Thymus (tissue), 11 donors: ENCODE measurements around the gene PCCA. TPM values are rescaled to one million over a fixed set of nuclear protein-coding genes. Genes with fewer than 3 reads are reported as not detected.
"Not testable (repeated sequence)": the region's sequence is repeated elsewhere in the genome, so short reads cannot be mapped to it uniquely, and the experiment has no call there.

ENCODE experiments used
- DNase-seq, 9 donors: peaks; one replicate each; pipeline ENCODE4 v3.0.0-alpha.2; 2013; ENCODE audit warnings: low spot score in 9 of 9, low read depth in 6 of 9, missing footprints in 1 of 9
- H3K27ac ChIP-seq, 2 donors: one replicate each; pipeline ENCODE4 v1.5.1; 2013; ENCODE audit warnings: control low read depth in 1 of 2, low read depth in 1 of 2, low read length in 1 of 2, mild to moderate bottlenecking in 1 of 2, moderate library complexity in 1 of 2
- H3K27me3 ChIP-seq, 2 donors: one replicate each; pipeline ENCODE4 v1.5.1; 2013; ENCODE audit warnings: low read length in 1 of 2; ENCODE audit not compliant: control insufficient read depth in 2 of 2, insufficient read depth in 1 of 2
- H3K36me3 ChIP-seq, 2 donors: one replicate each; pipeline ENCODE4 v1.5.1; 2013; ENCODE audit warnings: low read length in 1 of 2, mild to moderate bottlenecking in 1 of 2, moderate library complexity in 1 of 2; ENCODE audit not compliant: control insufficient read depth in 2 of 2, insufficient read depth in 2 of 2
- H3K4me1 ChIP-seq, 2 donors: one replicate each; pipeline ENCODE4 v1.5.1; 2013; ENCODE audit warnings: low read length in 2 of 2; ENCODE audit not compliant: control insufficient read depth in 2 of 2, insufficient read depth in 2 of 2
- H3K4me3 ChIP-seq, 2 donors: one replicate each; pipeline ENCODE4 v1.5.1; 2013; ENCODE audit warnings: low read length in 2 of 2, control low read depth in 1 of 2, mild to moderate bottlenecking in 1 of 2
- H3K9me3 ChIP-seq, 2 donors: one replicate each; pipeline ENCODE4 v1.5.1; 2013; ENCODE audit warnings: low read length in 1 of 2, mild to moderate bottlenecking in 1 of 2; ENCODE audit not compliant: control insufficient read depth in 2 of 2, insufficient read depth in 1 of 2
- WGBS: extraction: QIAGEN DNeasy Blood & Tissue Kit; methylation state at CpG from one replicate; pipeline ENCODE4 v1.1.7; 2013; 5-methylcytosine and 5-hydroxymethylcytosine counted together
- polyA plus RNA-seq: library from polyadenylated mRNA; stranded (reverse); fragments of 200-250 nt; gene quantifications from one replicate; pipeline ENCODE4 v1.2.3, GENCODE V29; 2013
- total RNA-seq: library from RNA; stranded (reverse); fragments of 120-200 nt; gene quantifications from one replicate; pipeline ENCODE4 v1.2.4, GENCODE V29; 2013
- donor health status: healthy.

Gene PCCA
- total and polyA plus RNA-seq, 2 donors: 17.9 to 18.2 TPM

DNA sequence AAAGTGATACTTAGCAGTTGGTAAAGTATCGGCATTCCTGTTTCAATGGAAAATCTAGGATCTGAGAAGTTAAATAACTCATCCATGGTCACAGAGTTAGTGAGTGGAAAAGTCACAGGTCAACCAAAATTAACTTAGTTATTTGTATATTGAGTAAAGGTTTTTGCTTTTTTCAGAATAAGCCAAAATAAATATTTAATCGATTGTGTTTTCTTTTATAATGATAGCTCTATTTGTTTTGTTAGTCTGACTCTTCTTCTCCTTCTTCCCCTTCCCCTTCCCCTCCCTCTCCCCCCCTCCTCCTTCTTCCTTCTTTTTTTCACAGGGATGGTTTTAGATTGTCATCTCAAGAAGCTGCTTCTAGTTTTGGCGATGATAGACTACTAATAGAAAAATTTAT lies 173.5 kb downstream of the PCCA start:
- WGBS: 97% methylated on average over 3 of the region's 3 CpGs
- no peak for DNase-seq
- H3K36me3 ChIP-seq: no peaks in the 10 kb centered on the region

DNA sequence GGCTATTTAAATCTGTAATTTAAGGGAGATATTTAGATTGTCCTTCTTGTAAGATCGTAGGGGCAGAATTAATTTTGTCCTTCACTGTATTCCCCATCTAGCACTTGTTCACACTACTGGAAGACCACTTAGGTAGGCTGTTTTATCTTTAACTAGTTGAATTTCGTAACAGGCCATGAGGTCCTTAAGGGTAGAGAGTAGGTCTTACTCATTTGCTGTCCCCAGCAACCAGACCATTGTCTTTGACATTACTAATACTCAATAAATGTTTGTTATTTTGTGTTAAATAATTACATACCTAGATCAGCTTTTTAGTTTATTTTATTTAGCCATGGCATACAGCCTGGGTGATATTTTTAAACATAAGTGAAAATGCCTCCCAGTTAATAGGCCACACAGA lies 177.1 kb downstream of the PCCA start:
- Histone ChIP-seq H3K36me3 (no peaks in the 10 kb centered on the region), H3K4me3 (no peak overlapping the region), H3K27me3 (no peaks in the 10 kb centered on the region), H3K4me1 (no peaks in the 10 kb centered on the region), H3K27ac (no peak overlapping the region), H3K9me3 (no peaks in the 10 kb centered on the region)
- DNase-seq: no peak
- WGBS: 97% methylated on average over 2 of the region's 2 CpGs

More for the DNA sequence above, 173.5 kb downstream of the PCCA start:
- H3K9me3 ChIP-seq: no peaks in the 10 kb centered on the region
- H3K4me3 ChIP-seq: no peak overlapping the region
- no peaks in the 10 kb centered on the region for H3K27me3 ChIP-seq
- no peaks in the 10 kb centered on the region for H3K4me1 ChIP-seq
- H3K27ac ChIP-seq: no peak overlapping the region

DNA sequence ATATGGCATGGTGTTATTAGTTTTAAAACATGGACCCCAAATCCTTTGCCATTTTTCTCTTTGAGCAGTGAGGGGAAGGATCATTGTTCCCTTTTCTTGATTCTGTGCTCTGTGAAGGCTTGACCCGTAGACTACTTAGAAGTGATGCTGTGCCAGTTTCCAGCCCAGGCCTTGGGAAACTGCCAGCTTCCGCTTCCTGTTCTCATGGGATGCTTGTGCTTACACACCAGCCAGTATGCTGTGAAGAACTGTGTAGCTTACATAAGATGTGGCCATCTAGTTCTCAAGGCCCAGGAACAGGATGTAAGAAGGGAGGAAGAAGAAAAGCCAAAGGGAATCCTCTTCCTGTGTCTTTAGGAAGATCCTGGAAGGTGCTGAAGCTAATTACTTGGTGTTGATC lies 180.9 kb downstream of the PCCA start:
- DNase-seq: no peak
- WGBS: 95% methylated on average over 2 of the region's 2 CpGs
- Histone ChIP-seq H3K4me3 (no peak overlapping the region), H3K36me3 (no peaks in the 10 kb centered on the region), H3K9me3 (no peaks in the 10 kb centered on the region), H3K4me1 (no peaks in the 10 kb centered on the region), H3K27ac (no peak overlapping the region), H3K27me3 (no peaks in the 10 kb centered on the region)

DNA sequence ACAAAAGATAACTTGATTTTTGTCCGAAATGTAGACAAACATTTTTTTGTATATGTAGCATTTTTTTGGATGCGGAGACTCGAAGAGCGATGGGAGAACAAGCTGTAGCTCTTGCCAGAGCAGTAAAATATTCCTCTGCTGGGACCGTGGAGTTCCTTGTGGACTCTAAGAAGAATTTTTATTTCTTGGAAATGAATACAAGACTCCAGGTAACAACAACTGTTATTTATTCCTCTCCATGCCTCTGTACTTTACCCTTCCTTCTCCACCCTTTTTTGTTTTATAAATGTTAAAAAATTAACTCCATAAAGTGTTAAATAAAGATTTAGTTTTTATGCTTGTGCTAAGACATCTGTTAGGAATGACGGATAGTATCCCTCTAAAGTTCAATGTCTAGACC lies 184.2 kb downstream of the PCCA start:
- no peak overlapping the region for H3K4me3 ChIP-seq
- H3K27me3 ChIP-seq: no peaks in the 10 kb centered on the region
- H3K4me1 ChIP-seq: no peaks in the 10 kb centered on the region
- no peak for DNase-seq
- no peaks in the 10 kb centered on the region for H3K9me3 ChIP-seq
- no peaks in the 10 kb centered on the region for H3K36me3 ChIP-seq
- WGBS: 97% methylated on average over 6 of the region's 6 CpGs
- H3K27ac ChIP-seq: no peak overlapping the region

DNA sequence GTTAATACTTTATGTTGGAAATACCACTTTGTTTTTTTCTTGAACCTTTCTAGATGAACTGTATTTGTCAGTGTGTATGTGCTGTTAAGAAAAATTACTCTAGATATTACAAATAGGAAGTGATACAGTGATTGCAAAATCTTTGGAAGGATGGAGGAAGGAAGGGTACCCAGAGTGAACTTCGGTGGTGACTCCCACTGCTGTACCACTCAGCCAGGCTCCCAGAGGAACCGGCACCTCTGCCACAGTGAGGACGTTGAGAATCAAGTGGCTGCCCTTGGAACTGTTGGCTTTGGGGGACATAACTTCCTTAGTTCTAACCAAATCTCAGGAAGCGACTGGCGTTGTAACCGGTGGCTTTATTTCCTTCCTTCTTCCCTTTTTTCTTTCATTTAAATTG lies 184.7 kb downstream of the PCCA start:
- Histone ChIP-seq H3K36me3 (no peaks in the 10 kb centered on the region), H3K4me1 (no peaks in the 10 kb centered on the region), H3K9me3 (no peaks in the 10 kb centered on the region), H3K4me3 (no peak overlapping the region), H3K27ac (no peak overlapping the region), H3K27me3 (no peaks in the 10 kb centered on the region)
- DNase-seq: no peak
- WGBS: 65% methylated on average over 6 of the region's 6 CpGs

DNA sequence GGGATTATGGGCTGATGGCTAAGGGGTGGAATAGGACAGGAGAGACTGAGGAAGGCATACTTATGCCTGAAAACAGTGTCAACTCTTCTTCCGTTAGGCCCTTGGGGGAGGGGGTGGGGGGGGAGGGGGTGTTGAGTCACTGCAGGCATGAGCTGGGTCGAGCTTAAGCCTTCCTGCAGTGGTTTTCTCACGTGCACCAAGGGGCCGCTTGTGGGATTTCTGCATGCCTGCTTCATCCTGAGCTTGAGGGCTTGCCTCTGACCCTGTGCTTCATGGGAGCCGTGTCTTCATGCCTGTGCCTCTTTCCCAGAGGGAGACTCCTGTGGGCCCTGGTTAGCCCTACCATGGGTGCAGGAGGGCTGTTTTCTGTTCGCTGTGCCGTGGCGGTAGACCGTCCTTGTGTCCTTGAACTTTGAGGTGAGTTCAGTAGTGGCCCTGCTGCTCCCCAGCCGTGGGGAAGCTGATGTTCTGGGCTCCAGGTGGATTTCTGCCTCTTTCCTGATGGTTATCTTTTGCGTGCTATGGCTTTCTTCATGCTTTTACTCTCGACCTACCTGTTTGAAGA lies 186.1 kb downstream of the PCCA start:
- Histone ChIP-seq H3K9me3 (no peaks in the 10 kb centered on the region), H3K4me1 (no peaks in the 10 kb centered on the region), H3K4me3 (no peak overlapping the region), H3K27ac (no peak overlapping the region), H3K27me3 (no peaks in the 10 kb centered on the region), H3K36me3 (no peaks in the 10 kb centered on the region)
- no peak for DNase-seq
- WGBS: 96% methylated on average over 12 of the region's 12 CpGs

DNA sequence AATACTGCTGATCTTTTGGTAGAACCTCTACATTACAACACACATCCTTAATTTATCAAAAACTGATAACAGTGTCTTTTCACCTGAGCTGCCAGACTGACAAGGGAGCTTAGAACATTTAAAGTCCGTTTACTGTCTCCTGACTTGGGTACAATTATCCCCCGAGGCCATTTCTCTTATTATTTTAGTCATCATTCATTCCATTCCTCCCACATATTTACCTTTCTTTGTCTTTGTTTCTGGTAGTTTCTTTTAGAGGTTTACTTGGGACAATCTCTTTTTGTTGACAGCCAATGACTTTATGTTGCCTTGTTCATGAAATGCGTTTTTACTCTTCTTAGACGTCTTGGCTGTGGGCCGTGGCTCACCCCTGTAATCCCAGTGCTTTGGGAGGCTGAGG lies 186.9 kb downstream of the PCCA start:
- Histone ChIP-seq H3K9me3 (no peaks in the 10 kb centered on the region), H3K4me1 (no peaks in the 10 kb centered on the region), H3K4me3 (no peak overlapping the region), H3K27me3 (no peaks in the 10 kb centered on the region), H3K36me3 (no peaks in the 10 kb centered on the region), H3K27ac (no peak overlapping the region)
- no peak for DNase-seq
- 97% methylated on average over 5 of the region's 5 CpGs for WGBS

DNA sequence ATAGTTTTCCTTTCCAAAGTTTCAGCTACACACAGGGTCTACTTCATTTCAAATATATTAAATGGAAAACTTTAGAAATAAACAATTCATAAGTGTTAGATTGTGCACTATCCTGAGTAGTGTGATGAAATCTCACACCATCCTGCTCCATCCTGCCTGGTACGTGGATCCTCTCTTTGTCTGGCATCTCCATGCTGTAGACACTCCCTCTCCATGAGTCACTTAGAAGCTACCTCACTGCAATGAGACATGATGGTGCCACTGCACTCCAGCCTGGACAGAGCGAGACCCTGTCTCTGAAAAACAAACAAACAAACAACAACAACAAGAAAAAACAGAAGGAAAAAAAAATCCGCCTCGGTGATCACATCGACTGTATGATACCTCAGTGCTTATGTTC lies 191.8 kb downstream of the PCCA start:
- Histone ChIP-seq H3K36me3 (no peaks in the 10 kb centered on the region), H3K9me3 (no peaks in the 10 kb centered on the region), H3K4me1 (no peaks in the 10 kb centered on the region), H3K4me3 (no peak overlapping the region), H3K27ac (no peak overlapping the region), H3K27me3 (no peaks in the 10 kb centered on the region)
- 97% methylated on average over 5 of the region's 5 CpGs for WGBS
- no peak for DNase-seq

DNA sequence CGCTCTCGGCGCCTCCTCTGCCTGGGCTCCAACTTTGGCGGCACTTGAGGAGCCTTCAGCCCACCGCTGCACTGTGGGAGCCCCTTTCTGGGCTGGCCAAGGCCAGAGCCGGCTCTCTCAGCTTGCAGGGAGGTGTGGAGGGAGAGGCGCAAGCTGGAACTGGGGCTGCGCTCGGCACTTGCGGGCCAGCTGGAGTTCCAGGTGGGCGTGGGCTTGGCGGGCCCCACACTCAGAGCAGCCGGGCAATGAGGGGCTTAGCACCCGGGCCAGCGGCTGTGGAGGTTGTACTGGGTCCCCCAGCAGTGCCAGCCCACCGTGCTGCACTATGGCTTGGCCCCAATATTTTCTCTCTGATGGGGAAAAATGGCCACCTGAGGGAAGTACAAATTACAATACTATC lies 193.4 kb downstream of the PCCA start:
- DNase-seq, H3K9me3 ChIP-seq, H3K27me3 ChIP-seq, H3K4me1 ChIP-seq, H3K4me3 ChIP-seq, H3K27ac ChIP-seq, H3K36me3 ChIP-seq: not testable (repeated sequence)
- 98% methylated on average over 16 of the region's 16 CpGs for WGBS
